ENCODE measurements around the gene PHACTR1. TPM values are rescaled to one million over a fixed set of nuclear protein-coding genes. Genes with fewer than 3 reads are reported as not detected.

Gene PHACTR1
- total RNA-seq, 2 experiments from 2014 or later, result 0.11 TPM; not detected in 1

DNA sequence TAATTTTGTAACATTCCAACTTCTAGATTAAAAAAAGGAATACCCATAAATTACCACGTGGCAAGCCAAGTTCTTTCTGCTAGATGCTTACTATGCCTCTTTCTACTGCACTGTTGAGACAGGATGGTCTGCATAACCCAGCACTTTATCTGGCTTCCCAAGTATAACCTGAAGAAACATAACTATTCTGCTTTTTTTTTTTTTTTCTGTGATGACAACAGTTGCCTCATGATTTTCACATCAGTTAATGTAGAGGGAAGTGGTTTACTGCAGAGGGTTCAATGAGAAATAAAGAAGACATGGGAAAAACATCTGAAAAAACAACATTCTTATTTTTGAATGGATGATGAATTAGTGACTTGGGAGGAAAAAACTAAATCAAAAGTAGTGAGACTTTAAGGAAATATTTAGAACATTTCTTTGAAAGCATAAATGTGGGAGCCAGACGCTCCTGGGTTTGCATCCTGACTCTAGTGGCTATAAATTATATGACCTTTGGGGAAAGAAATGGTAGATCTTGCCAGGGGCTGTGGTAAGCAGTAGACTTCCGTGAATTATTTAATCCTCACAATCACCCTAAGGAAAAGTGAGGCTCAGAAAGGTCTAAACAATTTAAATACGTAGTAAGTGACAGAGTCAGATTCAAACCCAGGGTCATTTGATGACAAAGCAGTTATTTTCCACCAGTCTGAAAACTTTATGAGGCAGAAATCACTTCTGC, 230.7 kb downstream of the PHACTR1 start:
- no peaks in the 10 kb centered on the region for H3K9me3 Mint-ChIP-seq
- H3K27me3 Mint-ChIP-seq, result peaks cover 14% of the 10 kb centered on the region
- H3K27ac Mint-ChIP-seq, result no peak overlapping the region
- ChIA-PET CTCF (no interaction called here), POLR2A (no interaction called here)
- H3K4me1 Mint-ChIP-seq (ENCODE audit: low read depth), result no peaks in the 10 kb centered on the region
- ATAC-seq, result no peak
- H3K4me3 Mint-ChIP-seq, result no peak overlapping the region
- TF ChIP-seq, protein P1, sequence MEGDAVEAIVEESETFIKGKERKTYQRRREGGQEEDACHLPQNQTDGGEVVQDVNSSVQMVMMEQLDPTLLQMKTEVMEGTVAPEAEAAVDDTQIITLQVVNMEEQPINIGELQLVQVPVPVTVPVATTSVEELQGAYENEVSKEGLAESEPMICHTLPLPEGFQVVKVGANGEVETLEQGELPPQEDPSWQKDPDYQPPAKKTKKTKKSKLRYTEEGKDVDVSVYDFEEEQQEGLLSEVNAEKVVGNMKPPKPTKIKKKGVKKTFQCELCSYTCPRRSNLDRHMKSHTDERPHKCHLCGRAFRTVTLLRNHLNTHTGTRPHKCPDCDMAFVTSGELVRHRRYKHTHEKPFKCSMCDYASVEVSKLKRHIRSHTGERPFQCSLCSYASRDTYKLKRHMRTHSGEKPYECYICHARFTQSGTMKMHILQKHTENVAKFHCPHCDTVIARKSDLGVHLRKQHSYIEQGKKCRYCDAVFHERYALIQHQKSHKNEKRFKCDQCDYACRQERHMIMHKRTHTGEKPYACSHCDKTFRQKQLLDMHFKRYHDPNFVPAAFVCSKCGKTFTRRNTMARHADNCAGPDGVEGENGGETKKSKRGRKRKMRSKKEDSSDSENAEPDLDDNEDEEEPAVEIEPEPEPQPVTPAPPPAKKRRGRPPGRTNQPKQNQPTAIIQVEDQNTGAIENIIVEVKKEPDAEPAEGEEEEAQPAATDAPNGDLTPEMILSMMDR (IDR thresholded peaks at IDR 0.05), result no peak
- no peak for DNase-seq
- intact Hi-C loops (cut with micrococcal nuclease), result no loop called here
- no peaks in the 10 kb centered on the region for H3K36me3 Mint-ChIP-seq (ENCODE audit: low read depth)

DNA sequence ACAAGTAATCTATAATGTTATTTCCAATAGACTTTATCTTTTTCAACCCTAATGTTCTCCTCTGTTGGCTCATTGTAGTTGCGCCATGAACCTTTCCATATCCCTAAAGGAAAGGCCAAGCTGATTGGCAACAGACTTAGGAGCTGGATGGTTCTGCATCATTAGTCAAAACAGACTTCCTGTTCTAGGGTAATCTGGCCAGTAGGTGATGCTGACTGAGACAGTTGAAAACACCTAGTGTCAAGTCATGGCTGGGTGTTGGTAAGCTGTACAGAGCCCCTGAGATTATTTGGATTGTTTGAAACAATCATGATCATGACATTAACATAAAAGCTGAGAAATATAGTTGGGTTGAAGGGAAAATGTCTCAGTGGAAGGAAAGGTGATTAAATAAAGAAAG, 231.4 kb downstream of the PHACTR1 start:
- intact Hi-C loops (cut with micrococcal nuclease), result no loop called here
- CTCF ChIA-PET, result no interaction called here
- no peak overlapping the region for H3K4me3 Mint-ChIP-seq

DNA sequence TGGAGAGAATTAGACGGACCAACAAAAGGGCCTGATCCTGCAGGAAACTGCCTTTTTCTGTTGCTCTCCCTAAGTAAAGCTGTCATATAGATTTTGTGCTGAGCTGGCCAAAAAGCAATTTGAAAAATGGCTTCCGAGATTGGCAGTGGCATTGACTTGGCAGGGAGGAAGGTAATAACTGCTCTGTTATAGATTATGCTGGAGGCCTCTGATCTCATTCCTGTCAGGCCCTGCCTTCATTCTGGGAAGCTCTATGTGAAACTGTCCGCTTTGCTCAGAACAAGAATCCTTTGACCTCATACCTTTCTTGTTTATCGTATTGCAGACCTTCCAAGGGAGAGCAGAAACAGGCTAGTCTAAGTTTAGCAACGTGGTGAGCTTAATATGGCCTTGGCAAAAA, 234.4 kb downstream of the PHACTR1 start:
- TF ChIP-seq, protein P1 (IDR thresholded peaks at IDR 0.05), result no peak
- Mint-ChIP-seq H3K4me1 (ENCODE audit: low read depth) (no peaks in the 10 kb centered on the region), H3K4me3 (no peak overlapping the region), H3K27me3 (peaks cover 17% of the 10 kb centered on the region), H3K36me3 (ENCODE audit: low read depth) (no peaks in the 10 kb centered on the region), H3K9me3 (no peaks in the 10 kb centered on the region), H3K27ac (no peak overlapping the region)
- ATAC-seq (no peak), DNase-seq (no peak)
- intact Hi-C loops (cut with micrococcal nuclease), result no loop called here
- CTCF ChIA-PET, result no interaction called here
- POLR2A ChIA-PET, result no interaction called here

More for the DNA sequence above, 231.4 kb downstream of the PHACTR1 start:
- ATAC-seq, result no peak
- Mint-ChIP-seq H3K27me3 (peaks cover 15% of the 10 kb centered on the region), H3K4me1 (ENCODE audit: low read depth) (no peaks in the 10 kb centered on the region), H3K27ac (no peak overlapping the region), H3K36me3 (ENCODE audit: low read depth) (no peaks in the 10 kb centered on the region), H3K9me3 (no peaks in the 10 kb centered on the region)
- DNase-seq, result no peak
- POLR2A ChIA-PET, result no interaction called here
- TF ChIP-seq, protein P1 (IDR thresholded peaks at IDR 0.05), result no peak

DNA sequence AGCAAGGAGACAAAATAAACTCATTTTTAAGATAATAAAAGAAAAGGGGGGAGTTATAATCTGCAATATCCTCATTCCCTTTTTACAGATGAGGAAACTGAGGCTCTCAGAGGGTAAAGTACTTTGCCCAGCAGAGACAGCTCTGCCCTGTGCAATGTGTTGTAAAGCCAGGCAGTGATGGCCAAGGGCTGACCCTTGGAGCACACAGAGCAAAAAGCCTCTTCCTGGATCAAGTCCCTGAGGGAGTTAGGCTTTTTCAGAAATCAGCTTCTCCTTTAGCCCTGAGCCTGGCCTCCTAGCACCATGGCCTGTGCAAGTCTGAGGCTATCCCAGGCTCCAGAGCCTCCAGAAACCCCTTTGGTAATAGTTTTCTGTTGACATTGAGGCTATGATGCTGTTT, 234.8 kb downstream of the PHACTR1 start:
- H3K27me3 Mint-ChIP-seq, result peaks cover 20% of the 10 kb centered on the region
- no peaks in the 10 kb centered on the region for H3K36me3 Mint-ChIP-seq (ENCODE audit: low read depth)
- TF ChIP-seq, protein P1 (IDR thresholded peaks at IDR 0.05), result no peak
- H3K4me3 Mint-ChIP-seq, result no peak overlapping the region
- H3K27ac Mint-ChIP-seq, result no peak overlapping the region
- H3K9me3 Mint-ChIP-seq, result no peaks in the 10 kb centered on the region
- CTCF ChIA-PET, result no interaction called here
- no peak for DNase-seq
- peaks cover 3% of the 10 kb centered on the region for H3K4me1 Mint-ChIP-seq (ENCODE audit: low read depth)
- POLR2A ChIA-PET, result no interaction called here
- ATAC-seq, result no peak
- intact Hi-C loops (cut with micrococcal nuclease), result no loop called here

DNA sequence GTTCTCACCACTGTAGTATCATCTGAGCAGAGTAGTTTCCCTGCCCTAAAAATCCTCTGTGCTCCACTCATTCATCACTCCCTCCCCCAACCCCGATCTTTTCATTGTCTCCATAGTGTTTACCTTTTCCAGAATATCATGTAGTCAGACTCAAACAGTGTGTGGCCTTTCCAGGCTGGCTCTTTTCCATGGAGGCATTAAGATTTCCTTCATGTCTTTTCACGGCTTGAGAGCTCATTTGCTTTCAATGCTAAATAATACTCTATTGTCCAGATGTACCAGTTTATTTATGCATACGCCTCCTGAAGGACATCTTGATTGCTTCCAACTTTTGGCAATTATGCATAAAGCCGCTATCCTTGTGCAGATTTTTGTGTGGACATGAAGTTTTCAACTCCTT, 235.8 kb downstream of the PHACTR1 start:
- Mint-ChIP-seq H3K27ac (no peak overlapping the region), H3K9me3 (no peaks in the 10 kb centered on the region), H3K27me3 (peaks cover 21% of the 10 kb centered on the region), H3K4me3 (no peak overlapping the region), H3K36me3 (ENCODE audit: low read depth) (no peaks in the 10 kb centered on the region), H3K4me1 (ENCODE audit: low read depth) (peaks cover 7% of the 10 kb centered on the region)
- DNase-seq (no peak), ATAC-seq (no peak)
- ChIA-PET POLR2A (no interaction called here), CTCF (no interaction called here)
- intact Hi-C loops (cut with micrococcal nuclease), result no loop called here
- TF ChIP-seq, protein P1 (IDR thresholded peaks at IDR 0.05), result no peak
